Activated T-cell treated with anti-CD3 and anti-CD28 coated beads, Interleukin-2, amount 50 U/mL, for 4 hours (primary cell): ENCODE data around the gene NKPD1. TPM values are rescaled to one million over a fixed set of nuclear protein-coding genes. Genes with fewer than 3 reads are reported as not detected.
"Not testable (repeated sequence)": the region's sequence is repeated elsewhere in the genome, so short reads cannot be mapped to it uniquely, and the experiment has no call there.

ENCODE experiments used
- ATAC-seq, 2 donors: fragments of 200-7000 bp; cut with Tn5 transposase; one replicate each; pipeline ENCODE4 v1.10.0; 2021
- DNase-seq: peaks from one replicate; pipeline ENCODE4 v3.0.0-alpha.2; 2020
- H3K27me3 Mint-ChIP-seq: one replicate; pipeline ENCODE4 v1.8.0; 2021; ENCODE audit warnings: low read depth, mixed read lengths
- H3K36me3 Mint-ChIP-seq: one replicate; pipeline ENCODE4 v1.8.0; 2022; ENCODE audit warnings: mixed read lengths; ENCODE audit not compliant: insufficient read depth
- H3K4me1 Mint-ChIP-seq: one replicate; pipeline ENCODE4 v1.8.0; 2021; ENCODE audit warnings: low read depth, mixed read lengths
- H3K4me3 Mint-ChIP-seq: one replicate; pipeline ENCODE4 v1.8.0; 2021; ENCODE audit warnings: mild to moderate bottlenecking, moderate library complexity, mixed read lengths
- H3K9me3 Mint-ChIP-seq: one replicate; pipeline ENCODE4 v1.8.0; 2021; ENCODE audit warnings: mixed read lengths
- total RNA-seq, 3 donors: library from RNA; stranded (reverse); gene quantifications; one replicate each; pipeline ENCODE4 v1.2.1, GENCODE V29; 2021

NKPD1 gene
- total RNA-seq, 3 donors from 2014 or later = 0.30 to 0.45 (median 0.33) TPM

DNA sequence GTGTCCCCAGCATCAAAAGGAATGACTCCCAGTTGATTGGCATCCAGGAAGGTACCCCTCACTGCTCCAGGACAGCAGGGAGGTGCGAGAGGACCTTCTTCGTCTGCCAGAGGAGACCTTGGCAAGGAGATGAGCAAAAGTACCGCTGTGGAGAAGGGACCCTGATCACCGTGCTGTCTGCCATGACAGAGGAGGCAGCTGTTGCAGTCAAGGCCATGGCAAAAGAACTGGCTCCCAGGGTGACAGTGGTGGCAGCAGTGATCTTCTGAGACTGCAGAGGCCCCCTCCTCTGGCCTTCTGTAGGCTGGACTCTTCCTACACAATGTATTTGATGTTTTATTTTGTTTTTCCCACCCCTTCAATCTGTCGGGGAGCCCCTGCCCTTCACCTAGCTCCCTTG lies 32.0 kb downstream of the NKPD1 start:
- Mint-ChIP-seq H3K36me3 (no peaks in the 10 kb centered on the region), H3K27me3 (no peaks in the 10 kb centered on the region), H3K4me3 (no peak overlapping the region), H3K4me1 (peaks cover 16% of the 10 kb centered on the region), H3K9me3 (no peaks in the 10 kb centered on the region)
- no peak for DNase-seq
- ATAC-seq = no peak

GRCh38 chr19:45128146-45128545 lies 32.6 kb downstream of the NKPD1 start:
- Mint-ChIP-seq H3K9me3 (no peaks in the 10 kb centered on the region), H3K27me3 (no peaks in the 10 kb centered on the region), H3K36me3 (no peaks in the 10 kb centered on the region), H3K4me3 (no peak overlapping the region), H3K4me1 (peaks cover 15% of the 10 kb centered on the region)
- DNase-seq = no peak
- no peak for ATAC-seq

DNA sequence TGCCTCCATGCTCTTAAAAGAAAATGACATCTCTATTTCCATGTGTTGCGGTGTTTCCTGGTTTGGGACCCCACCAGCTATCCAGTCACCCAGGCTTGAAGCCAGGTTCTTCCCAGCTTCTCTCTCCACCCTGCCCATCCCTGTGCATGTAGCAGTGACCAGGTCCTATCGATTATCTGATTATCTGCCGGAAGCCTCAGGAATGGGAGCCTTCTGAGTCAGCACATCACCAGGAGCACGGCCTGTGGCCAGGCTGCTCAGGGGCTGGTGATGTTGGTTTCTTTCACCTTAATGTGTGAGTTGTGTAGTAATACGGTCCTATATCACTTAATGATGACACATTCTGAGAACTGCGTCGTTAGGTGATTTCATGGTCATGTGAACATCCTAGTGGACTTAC lies 34.1 kb downstream of the NKPD1 start:
- H3K36me3 Mint-ChIP-seq = no peaks in the 10 kb centered on the region
- H3K9me3 Mint-ChIP-seq = no peaks in the 10 kb centered on the region
- no peak overlapping the region for H3K4me3 Mint-ChIP-seq
- peaks cover 22% of the 10 kb centered on the region for H3K4me1 Mint-ChIP-seq
- ATAC-seq = no peak
- DNase-seq = no peak
- H3K27me3 Mint-ChIP-seq = no peaks in the 10 kb centered on the region

GRCh38 chr19:45125975-45126493 lies 34.7 kb downstream of the NKPD1 start:
- no peaks in the 10 kb centered on the region for H3K36me3 Mint-ChIP-seq
- DNase-seq = peak; percentile 58
- H3K9me3 Mint-ChIP-seq = no peaks in the 10 kb centered on the region
- peak; percentile 88 to 91 for ATAC-seq
- H3K4me3 Mint-ChIP-seq = no peak overlapping the region
- peaks cover 27% of the 10 kb centered on the region for H3K4me1 Mint-ChIP-seq
- no peaks in the 10 kb centered on the region for H3K27me3 Mint-ChIP-seq

DNA sequence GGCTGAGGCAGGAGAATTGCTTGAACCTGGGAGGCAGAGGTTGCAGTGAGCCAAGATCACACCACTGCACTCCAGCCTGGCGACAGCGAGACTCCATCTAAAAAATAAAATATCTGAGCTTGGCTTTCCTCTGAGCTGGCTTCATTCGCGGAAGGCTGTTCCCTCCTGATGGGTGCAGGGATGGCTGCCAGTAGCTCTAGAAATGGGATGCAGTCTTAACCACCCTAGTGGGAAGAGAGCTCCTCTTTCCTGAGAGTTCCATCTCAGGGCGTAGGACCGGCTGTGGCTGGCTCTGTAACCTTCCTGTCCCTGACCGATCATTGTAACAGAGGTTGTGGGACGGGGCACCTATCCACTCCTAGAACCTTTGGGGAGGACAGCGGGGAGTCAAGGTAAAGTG lies 35.4 kb downstream of the NKPD1 start:
- Mint-ChIP-seq H3K4me3 (no peak overlapping the region), H3K4me1 (peaks cover 29% of the 10 kb centered on the region), H3K9me3 (no peaks in the 10 kb centered on the region), H3K36me3 (no peaks in the 10 kb centered on the region), H3K27me3 (no peaks in the 10 kb centered on the region)
- ATAC-seq (no peak), DNase-seq (no peak)

GRCh38 chr19:45124021-45124420 lies 36.8 kb downstream of the NKPD1 start:
- H3K4me3 Mint-ChIP-seq = no peak overlapping the region
- DNase-seq (no peak), ATAC-seq (no peak)
- no peaks in the 10 kb centered on the region for H3K27me3 Mint-ChIP-seq
- H3K9me3 Mint-ChIP-seq = no peaks in the 10 kb centered on the region
- H3K4me1 Mint-ChIP-seq = peaks cover 37% of the 10 kb centered on the region
- no peaks in the 10 kb centered on the region for H3K36me3 Mint-ChIP-seq

- Mint-ChIP-seq H3K9me3 (no peaks in the 10 kb centered on the region), H3K4me3 (no peak overlapping the region), H3K36me3 (no peaks in the 10 kb centered on the region), H3K4me1 (peaks cover 43% of the 10 kb centered on the region), H3K27me3 (no peaks in the 10 kb centered on the region)
- ATAC-seq (no peak), DNase-seq (no peak)
Measured at GRCh38 chr19:45123440-45123850, 37.3 kb downstream of the NKPD1 start.

DNA sequence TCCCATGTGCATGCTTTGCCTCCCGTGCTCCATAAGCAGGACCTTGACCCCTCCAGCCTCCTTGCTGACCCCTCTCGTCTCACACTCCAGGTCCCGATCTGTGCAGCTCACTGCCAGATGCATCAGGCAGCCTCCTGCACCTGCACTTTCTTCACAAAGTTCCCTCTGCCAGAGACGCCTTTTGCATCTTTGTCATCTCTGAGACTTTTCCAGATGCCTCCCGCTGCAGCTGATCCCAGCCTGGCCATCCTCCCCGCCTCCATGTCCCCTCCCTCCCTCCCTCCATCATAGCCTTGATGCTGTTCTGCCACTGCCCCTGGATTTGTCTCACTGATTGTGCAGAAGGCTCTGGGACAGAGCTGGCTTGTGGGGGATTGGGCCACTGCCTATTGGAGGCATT lies 38.0 kb downstream of the NKPD1 start:
- Mint-ChIP-seq H3K9me3 (no peaks in the 10 kb centered on the region), H3K36me3 (no peaks in the 10 kb centered on the region), H3K4me1 (peaks cover 48% of the 10 kb centered on the region), H3K27me3 (no peaks in the 10 kb centered on the region), H3K4me3 (no peak overlapping the region)
- DNase-seq = no peak
- no peak for ATAC-seq

DNA sequence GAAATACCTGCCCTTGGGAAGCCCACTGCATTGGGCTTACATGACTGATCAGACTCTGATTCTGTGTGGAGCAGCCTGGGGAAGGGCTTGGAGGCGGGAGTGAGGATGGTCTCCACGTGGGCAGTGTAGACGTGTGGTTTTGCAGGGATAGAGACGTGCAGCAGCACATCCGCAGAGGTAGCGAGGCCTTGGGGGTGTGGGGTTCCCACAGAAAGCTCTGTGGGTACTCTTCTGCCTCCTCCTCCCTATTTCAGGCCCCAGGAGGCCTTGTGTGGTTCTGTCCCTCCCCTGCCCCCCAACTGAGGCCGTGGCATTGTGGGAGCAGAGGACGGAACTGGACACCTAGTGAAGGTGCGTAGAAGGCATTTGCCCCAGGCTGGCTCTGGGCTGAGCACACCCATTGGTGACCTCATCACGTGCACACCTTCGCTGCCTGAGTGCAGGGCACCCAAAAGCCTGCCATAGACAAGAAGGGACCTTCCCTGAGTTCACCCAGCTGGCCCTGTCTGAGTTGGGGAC lies 38.9 kb downstream of the NKPD1 start:
- Mint-ChIP-seq H3K4me3 (no peak overlapping the region), H3K36me3 (no peaks in the 10 kb centered on the region), H3K27me3 (no peaks in the 10 kb centered on the region), H3K4me1 (peaks cover 57% of the 10 kb centered on the region), H3K9me3 (no peaks in the 10 kb centered on the region)
- ATAC-seq (no peak), DNase-seq (no peak)

GRCh38 chr19:45119582-45119981 lies 41.2 kb downstream of the NKPD1 start:
- ATAC-seq = no peak
- Mint-ChIP-seq H3K4me1 (peaks cover 68% of the 10 kb centered on the region), H3K4me3 (no peak overlapping the region), H3K9me3 (no peaks in the 10 kb centered on the region), H3K27me3 (no peaks in the 10 kb centered on the region), H3K36me3 (no peaks in the 10 kb centered on the region)
- DNase-seq = no peak

DNA sequence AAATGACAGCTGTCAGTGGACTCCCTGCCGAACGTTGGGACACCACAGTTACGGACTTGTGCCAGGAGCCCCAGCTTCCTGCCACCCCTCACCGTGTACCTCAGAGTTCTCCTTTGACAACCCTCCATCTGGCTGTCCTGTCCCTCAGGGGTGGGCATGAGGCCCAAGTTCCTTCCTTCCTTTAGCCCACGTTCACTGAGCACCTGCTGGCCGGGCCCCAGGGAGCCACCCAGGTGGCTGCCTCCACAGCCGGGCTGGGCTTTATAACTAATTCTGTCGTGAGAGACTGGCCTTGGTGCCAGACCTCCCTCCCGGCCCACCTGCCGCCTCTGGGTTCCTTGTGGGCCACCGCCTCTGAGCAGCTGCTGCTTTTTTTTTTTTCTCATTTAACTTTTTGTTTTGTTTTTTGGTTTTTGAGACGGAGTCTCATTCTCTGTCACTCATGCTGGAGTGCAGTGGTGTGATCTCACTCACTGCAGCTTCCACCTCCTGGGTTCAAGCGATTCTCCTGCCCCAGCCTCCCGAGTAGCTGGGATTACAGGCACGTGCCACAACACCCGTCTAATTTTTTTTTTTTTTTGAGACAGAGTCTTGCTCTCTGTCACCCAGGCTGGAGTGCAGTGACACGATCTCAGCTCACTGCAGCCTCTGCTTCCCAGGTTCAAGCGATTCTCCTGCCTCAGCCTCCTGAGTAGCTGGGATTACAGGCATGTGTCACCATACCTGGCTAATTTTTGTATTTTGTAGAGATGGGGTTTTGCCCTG lies 42.0 kb downstream of the NKPD1 start:
- not testable (repeated sequence) for H3K4me3 Mint-ChIP-seq, DNase-seq, H3K9me3 Mint-ChIP-seq, ATAC-seq, H3K36me3 Mint-ChIP-seq, H3K27me3 Mint-ChIP-seq
- H3K4me1 Mint-ChIP-seq = peaks cover 64% of the 10 kb centered on the region

DNA sequence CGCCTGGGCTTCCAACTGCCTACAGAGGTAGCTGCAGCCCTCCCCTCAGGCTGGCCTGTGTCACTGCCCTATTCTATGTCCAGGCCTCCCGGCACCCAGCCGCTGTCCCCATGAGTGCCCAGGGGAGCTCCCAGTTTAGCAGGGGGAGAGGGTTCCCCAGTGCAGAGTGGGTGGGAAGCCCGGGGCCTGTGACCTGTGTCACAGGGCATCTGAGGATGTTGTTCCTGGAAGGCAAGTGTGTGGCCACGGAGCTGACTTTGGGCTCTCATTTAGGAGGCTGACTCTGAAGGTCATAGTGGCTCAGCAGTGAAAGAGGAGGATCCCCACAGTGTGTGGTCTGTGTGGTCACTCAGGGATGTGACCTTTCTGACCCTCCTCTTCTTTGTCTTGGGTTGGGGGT lies 42.7 kb downstream of the NKPD1 start:
- no peaks in the 10 kb centered on the region for H3K27me3 Mint-ChIP-seq
- no peaks in the 10 kb centered on the region for H3K9me3 Mint-ChIP-seq
- ATAC-seq = no peak
- H3K4me1 Mint-ChIP-seq = peaks cover 63% of the 10 kb centered on the region
- H3K36me3 Mint-ChIP-seq = no peaks in the 10 kb centered on the region
- no peak overlapping the region for H3K4me3 Mint-ChIP-seq
- DNase-seq = no peak

GRCh38 chr19:45117671-45118070 lies 43.1 kb downstream of the NKPD1 start:
- Mint-ChIP-seq H3K27me3 (no peaks in the 10 kb centered on the region), H3K4me1 (peaks cover 63% of the 10 kb centered on the region), H3K9me3 (no peaks in the 10 kb centered on the region), H3K36me3 (no peaks in the 10 kb centered on the region), H3K4me3 (no peak overlapping the region)
- DNase-seq (no peak), ATAC-seq (peak; percentile 12 to 23)

- ATAC-seq = peak; percentile 81 to 86
- Mint-ChIP-seq H3K9me3 (no peaks in the 10 kb centered on the region), H3K4me3 (peak overlapping the region; percentile 54), H3K27me3 (no peaks in the 10 kb centered on the region), H3K4me1 (peaks cover 61% of the 10 kb centered on the region), H3K36me3 (no peaks in the 10 kb centered on the region)
- peak; percentile 49 for DNase-seq
Measured at GRCh38 chr19:45117167-45117594, 43.6 kb downstream of the NKPD1 start.
